Measurements from ENCODE around the gene LYSMD4.

Gene LYSMD4

GRCh38 chr15:99722406-99722805 lies 10.8 kb downstream of the LYSMD4 start:
- no peak for TF ChIP-seq CTCF (IDR thresholded peaks at IDR 0.05; ENCODE audit: low read depth, low read length, missing control alignments)

GRCh38 chr15:99721896-99722295 lies 11.3 kb downstream of the LYSMD4 start:
- TF ChIP-seq CTCF (IDR thresholded peaks at IDR 0.05; ENCODE audit: low read depth, low read length, missing control alignments) = no peak
- no peak for DNase-seq (ENCODE audit: extremely low read depth, low read depth)
- no peak overlapping the region for H3K4me3 ChIP-seq (replicated peaks; ENCODE audit: low read depth, low read length)

More at GRCh38 chr15:99722406-99722805, 10.8 kb downstream of the LYSMD4 start:
- no peak for DNase-seq (ENCODE audit: extremely low read depth, low read depth)
- H3K4me3 ChIP-seq (replicated peaks; ENCODE audit: low read depth, low read length) = no peak overlapping the region

- no peak for TF ChIP-seq CTCF (IDR thresholded peaks at IDR 0.05; ENCODE audit: low read depth, low read length, missing control alignments)
- DNase-seq (ENCODE audit: extremely low read depth, low read depth) = no peak
- H3K4me3 ChIP-seq (replicated peaks; ENCODE audit: low read depth, low read length) = no peak overlapping the region
These were observed 12.0 kb downstream of the LYSMD4 start for GRCh38 chr15:99721104-99721778.

GRCh38 chr15:99720533-99720932 lies 12.7 kb downstream of the LYSMD4 start:
- no peak for DNase-seq (ENCODE audit: extremely low read depth, low read depth)
- TF ChIP-seq CTCF (IDR thresholded peaks at IDR 0.05; ENCODE audit: low read depth, low read length, missing control alignments) = no peak
- no peak overlapping the region for H3K4me3 ChIP-seq (replicated peaks; ENCODE audit: low read depth, low read length)

GRCh38 chr15:99719096-99719541 lies 14.1 kb downstream of the LYSMD4 start:
- peak; percentile 49 for DNase-seq (ENCODE audit: extremely low read depth, low read depth)
- no peak for TF ChIP-seq CTCF (IDR thresholded peaks at IDR 0.05; ENCODE audit: low read depth, low read length, missing control alignments)
- H3K4me3 ChIP-seq (replicated peaks; ENCODE audit: low read depth, low read length) = no peak overlapping the region

- TF ChIP-seq CTCF (IDR thresholded peaks at IDR 0.05; ENCODE audit: low read depth, low read length, missing control alignments) = no peak
These were observed 14.8 kb downstream of the LYSMD4 start for GRCh38 chr15:99718421-99718820.

More at GRCh38 chr15:99718421-99718820, 14.8 kb downstream of the LYSMD4 start:
- no peak for DNase-seq (ENCODE audit: extremely low read depth, low read depth)
- H3K4me3 ChIP-seq (replicated peaks; ENCODE audit: low read depth, low read length) = no peak overlapping the region

All from HFF-Myc (cell line).